GM12878 (cell line): ENCODE measurements around the gene SGIP1.

ENCODE experiments used
- CHD2 ChIP-seq: IDR thresholded peaks from 2 replicates; pipeline ENCODE4 v1.6.1; 2011; ENCODE audit warnings: low read depth, low read length, improper control_type of control experiment, borderline replicate concordance
- EP300 ChIP-seq, 2 experiments: fragments of 150-350 bp in 1 of 2; IDR thresholded peaks; 2 replicates each; pipeline ENCODE4 v1.6.1; 2011 to 2012; ENCODE audit warnings: low read depth in 2 of 2, low read length in 2 of 2, borderline replicate concordance in 1 of 2, improper control_type of control experiment in 1 of 2, inconsistent platforms in 1 of 2; ENCODE audit not compliant: control insufficient read depth in 1 of 2
- JUND ChIP-seq: IDR thresholded peaks from 2 replicates; pipeline ENCODE4 v1.6.1; 2012; ENCODE audit warnings: low read depth, mild to moderate bottlenecking, low read length, improper control_type of control experiment, moderate library complexity
- MEF2A ChIP-seq: IDR thresholded peaks from 2 replicates; pipeline ENCODE4 v1.6.1; 2011; ENCODE audit warnings: low read depth, mild to moderate bottlenecking, low read length, moderate library complexity; ENCODE audit not compliant: insufficient read depth
- RFX5 ChIP-seq: IDR thresholded peaks from 2 replicates; pipeline ENCODE4 v1.6.1; 2011; ENCODE audit warnings: low read depth, low read length, improper control_type of control experiment
- SIX5 ChIP-seq: IDR thresholded peaks from 2 replicates; pipeline ENCODE4 v1.6.1; 2011; ENCODE audit warnings: mild to moderate bottlenecking, low read depth, low read length, moderate library complexity; ENCODE audit not compliant: severe bottlenecking
- SUPT20H ChIP-seq: IDR thresholded peaks from 2 replicates; pipeline ENCODE4 v1.6.1; 2011; ENCODE audit warnings: low read depth, mild to moderate bottlenecking, low read length, moderate library complexity, borderline replicate concordance; ENCODE audit not compliant: control insufficient read depth
- TBL1XR1 ChIP-seq: IDR thresholded peaks from 2 replicates; pipeline ENCODE4 v1.6.1; 2012; ENCODE audit warnings: low read depth, low read length, improper control_type of control experiment
- ZBED1 ChIP-seq: IDR thresholded peaks from 2 replicates; pipeline ENCODE4 v1.6.1; 2016; ENCODE audit warnings: borderline replicate concordance
- ZNF217 ChIP-seq: fragments of 450-650 bp; IDR thresholded peaks from 2 replicates; pipeline ENCODE4 v1.6.1; 2017; ENCODE audit warnings: antibody characterized with exemption, mild to moderate bottlenecking
- TF ChIP-seq, protein P1 (sequence below): IDR thresholded peaks from 2 replicates; pipeline ENCODE4 v1.6.1; 2011; ENCODE audit warnings: mild to moderate bottlenecking, low read depth, low read length, moderate library complexity; ENCODE audit not compliant: insufficient replicate concordance
- TF ChIP-seq, protein P2 (sequence below), 3 experiments: IDR thresholded peaks in 2 of 3; conservative IDR thresholded peaks in 1 of 3; 2 replicates each; pipeline ENCODE4 v1.5.1; 2011; ENCODE audit warnings: low read depth in 3 of 3, low read length in 3 of 3, mild to moderate bottlenecking in 3 of 3, control low read depth in 2 of 3, moderate library complexity in 2 of 3, inconsistent platforms in 1 of 3, mixed read lengths in 1 of 3; ENCODE audit not compliant: control insufficient read depth in 2 of 3, insufficient read depth in 1 of 3; ENCODE audit errors: extremely low read depth in 1 of 3
- TF ChIP-seq, protein P3 (sequence below): IDR thresholded peaks from 2 replicates; pipeline ENCODE4 v1.6.1; 2011; ENCODE audit warnings: low read depth, low read length, improper control_type of control experiment, borderline replicate concordance

DNA sequence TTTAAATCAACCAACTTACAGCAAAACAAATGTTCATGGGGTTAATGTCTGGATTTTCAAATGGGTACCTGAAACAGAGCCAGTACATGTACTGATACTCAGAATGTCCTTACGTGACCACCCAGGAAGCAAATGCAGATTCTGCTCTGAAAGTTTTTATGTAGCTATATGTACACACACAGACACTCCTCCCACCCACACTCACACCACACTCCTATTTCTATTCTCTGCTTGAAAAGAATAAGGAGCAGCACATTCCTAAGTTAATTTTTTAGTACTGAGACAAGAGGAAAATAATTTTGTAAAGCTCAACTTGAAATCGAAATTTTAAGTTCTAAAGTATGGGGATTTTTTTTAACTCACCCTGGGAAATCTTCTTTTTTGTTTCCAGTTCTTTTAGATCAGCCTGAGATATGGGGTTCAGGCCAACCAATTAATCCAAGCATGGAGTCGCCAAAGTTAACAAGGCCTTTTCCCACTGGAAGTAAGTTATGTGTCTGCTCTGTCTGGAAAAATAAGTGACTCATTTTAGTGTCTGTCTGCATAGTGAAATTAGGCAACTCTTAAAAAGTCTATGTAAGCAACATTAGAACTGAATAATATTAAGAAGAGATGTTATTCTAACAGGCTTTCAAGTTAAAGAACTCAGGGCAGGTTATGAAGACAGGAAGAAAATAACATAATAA, 142.8 kb downstream of the SGIP1 start:
- no peak for TF ChIP-seq ZNF217
- TF ChIP-seq RFX5: no peak
- TF ChIP-seq ZBED1: no peak
- TF ChIP-seq, protein P1, sequence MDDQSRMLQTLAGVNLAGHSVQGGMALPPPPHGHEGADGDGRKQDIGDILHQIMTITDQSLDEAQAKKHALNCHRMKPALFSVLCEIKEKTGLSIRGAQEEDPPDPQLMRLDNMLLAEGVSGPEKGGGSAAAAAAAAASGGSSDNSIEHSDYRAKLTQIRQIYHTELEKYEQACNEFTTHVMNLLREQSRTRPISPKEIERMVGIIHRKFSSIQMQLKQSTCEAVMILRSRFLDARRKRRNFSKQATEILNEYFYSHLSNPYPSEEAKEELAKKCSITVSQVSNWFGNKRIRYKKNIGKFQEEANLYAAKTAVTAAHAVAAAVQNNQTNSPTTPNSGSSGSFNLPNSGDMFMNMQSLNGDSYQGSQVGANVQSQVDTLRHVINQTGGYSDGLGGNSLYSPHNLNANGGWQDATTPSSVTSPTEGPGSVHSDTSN: no peak
- TF ChIP-seq CHD2: no peak
- no peak for TF ChIP-seq SIX5
- no peak for TF ChIP-seq MEF2A
- TF ChIP-seq JUND: no peak
- TF ChIP-seq, protein P2, sequence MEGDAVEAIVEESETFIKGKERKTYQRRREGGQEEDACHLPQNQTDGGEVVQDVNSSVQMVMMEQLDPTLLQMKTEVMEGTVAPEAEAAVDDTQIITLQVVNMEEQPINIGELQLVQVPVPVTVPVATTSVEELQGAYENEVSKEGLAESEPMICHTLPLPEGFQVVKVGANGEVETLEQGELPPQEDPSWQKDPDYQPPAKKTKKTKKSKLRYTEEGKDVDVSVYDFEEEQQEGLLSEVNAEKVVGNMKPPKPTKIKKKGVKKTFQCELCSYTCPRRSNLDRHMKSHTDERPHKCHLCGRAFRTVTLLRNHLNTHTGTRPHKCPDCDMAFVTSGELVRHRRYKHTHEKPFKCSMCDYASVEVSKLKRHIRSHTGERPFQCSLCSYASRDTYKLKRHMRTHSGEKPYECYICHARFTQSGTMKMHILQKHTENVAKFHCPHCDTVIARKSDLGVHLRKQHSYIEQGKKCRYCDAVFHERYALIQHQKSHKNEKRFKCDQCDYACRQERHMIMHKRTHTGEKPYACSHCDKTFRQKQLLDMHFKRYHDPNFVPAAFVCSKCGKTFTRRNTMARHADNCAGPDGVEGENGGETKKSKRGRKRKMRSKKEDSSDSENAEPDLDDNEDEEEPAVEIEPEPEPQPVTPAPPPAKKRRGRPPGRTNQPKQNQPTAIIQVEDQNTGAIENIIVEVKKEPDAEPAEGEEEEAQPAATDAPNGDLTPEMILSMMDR (IDR thresholded peaks at IDR 0.05 in 2 of 3, conservative IDR thresholded peaks at IDR 0.05 in 1 of 3; ENCODE audit: control insufficient read depth in 2 of 3, extremely low read depth in 1 of 3, insufficient read depth in 1 of 3, low read depth in 3 of 3, low read length in 3 of 3): no peak
- no peak for TF ChIP-seq EP300 (IDR thresholded peaks at IDR 0.05; ENCODE audit: borderline replicate concordance in 1 of 2, control insufficient read depth in 1 of 2, low read depth in 2 of 2, low read length in 2 of 2)
- no peak for TF ChIP-seq SUPT20H
- TF ChIP-seq, protein P3, sequence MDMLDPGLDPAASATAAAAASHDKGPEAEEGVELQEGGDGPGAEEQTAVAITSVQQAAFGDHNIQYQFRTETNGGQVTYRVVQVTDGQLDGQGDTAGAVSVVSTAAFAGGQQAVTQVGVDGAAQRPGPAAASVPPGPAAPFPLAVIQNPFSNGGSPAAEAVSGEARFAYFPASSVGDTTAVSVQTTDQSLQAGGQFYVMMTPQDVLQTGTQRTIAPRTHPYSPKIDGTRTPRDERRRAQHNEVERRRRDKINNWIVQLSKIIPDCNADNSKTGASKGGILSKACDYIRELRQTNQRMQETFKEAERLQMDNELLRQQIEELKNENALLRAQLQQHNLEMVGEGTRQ: no peak
- TF ChIP-seq TBL1XR1: no peak
